Kidney (tissue), 14 donors: ENCODE data around the gene TTC28. TPM values are rescaled to one million over a fixed set of nuclear protein-coding genes. Genes with fewer than 3 reads are reported as not detected.
A peak's percentile ranks its signal among the peaks of the same experiment; 100 is the strongest.

Experiments used
- DNase-seq, 5 donors: peaks; one replicate each; pipeline ENCODE4 v3.0.0-alpha.2; 2013 to 2020
- FAIRE-seq: peaks from 2 replicates; lab custom pipeline; 2012; peaks lifted over from hg19 to GRCh38; lab: Jason Lieb, UNC
- H3K27ac ChIP-seq, 2 donors: one replicate each; pipeline ENCODE4 v1.7.0; 2013; ENCODE audit warnings: low read depth in 2 of 2, low read length in 2 of 2, inconsistent platforms in 1 of 2
- H3K27me3 ChIP-seq: one replicate; pipeline ENCODE4 v1.7.1; 2013; ENCODE audit warnings: low read length, inconsistent platforms; ENCODE audit not compliant: control insufficient read depth, insufficient read depth
- H3K36me3 ChIP-seq, 3 donors: one replicate each; pipeline versions ENCODE4 v1.7.0 to v1.7.1; 2013; ENCODE audit warnings: low read length in 3 of 3, control low read depth in 1 of 3, inconsistent platforms in 1 of 3; ENCODE audit not compliant: insufficient read depth in 3 of 3, control insufficient read depth in 2 of 3
- H3K4me1 ChIP-seq, 3 donors: one replicate each; pipeline versions ENCODE4 v1.7.0 to v1.7.1; 2013; ENCODE audit warnings: low read length in 3 of 3, inconsistent platforms in 1 of 3, low read depth in 1 of 3; ENCODE audit not compliant: control insufficient read depth in 2 of 3, insufficient read depth in 2 of 3
- H3K4me3 ChIP-seq, 3 donors: one replicate each; pipeline versions ENCODE4 v1.7.0 to v1.8.1; 2013; ENCODE audit warnings: low read length in 3 of 3, control low read depth in 1 of 3, inconsistent platforms in 1 of 3
- H3K9ac ChIP-seq, 3 donors: one replicate each; pipeline versions ENCODE4 v1.7.0 to v1.7.1; 2013; ENCODE audit warnings: low read length in 3 of 3, control low read depth in 1 of 3, inconsistent platforms in 1 of 3
- H3K9me3 ChIP-seq, 3 donors: one replicate each; pipeline versions ENCODE4 v1.7.0 to v1.7.1; 2013; ENCODE audit warnings: low read length in 3 of 3, control low read depth in 1 of 3, inconsistent platforms in 1 of 3; ENCODE audit not compliant: control insufficient read depth in 2 of 3, insufficient read depth in 1 of 3
- intact Hi-C: fragments of 100-400 bp; cut with DNase I; formaldehyde crosslinking; loops from one replicate; pipeline ENCODE4 v1.11.1; 2022
- polyA plus RNA-seq: library from polyadenylated mRNA; stranded (reverse); fragments of 350-450 nt; fragmentation: Illumina TruSeq; extraction: RNeasy Lipid Tissue Mini Kit (QIAGEN cat#74804); gene quantifications from one replicate; pipeline ENCODE4 v1.2.3, GENCODE V29; 2014; ENCODE audit warnings: low read depth, low replicate concordance; ENCODE audit not compliant: insufficient read depth
- total RNA-seq: library from RNA; stranded (reverse); fragmentation: NEBNext Ultra II Directional; extraction: Animal tissue kit (Norgen Biotek cat#: 25700); gene quantifications from one replicate; pipeline ENCODE4 v1.2.1, GENCODE V29; 2021
- TF ChIP-seq, protein P1 (sequence below): IDR thresholded peaks from 3 replicates; pipeline ENCODE4 v1.5.1; 2012; ENCODE audit warnings: mild to moderate bottlenecking, moderate library complexity, borderline replicate concordance; ENCODE audit not compliant: insufficient read depth; ENCODE audit errors: extremely low read depth
- donor health status: control.
- donor health status: control.
- donor health status: control.
- donor health status: control.
- donor health status: control.
- donor health status: DM: yes; HTN: yes; CAD: no.
- donor health status: Normal renal cell carcinoma (clear cell type).

Gene TTC28
- total and polyA plus RNA-seq, 2 donors from 2014 or later = 3.5 to 40.2 TPM

DNA sequence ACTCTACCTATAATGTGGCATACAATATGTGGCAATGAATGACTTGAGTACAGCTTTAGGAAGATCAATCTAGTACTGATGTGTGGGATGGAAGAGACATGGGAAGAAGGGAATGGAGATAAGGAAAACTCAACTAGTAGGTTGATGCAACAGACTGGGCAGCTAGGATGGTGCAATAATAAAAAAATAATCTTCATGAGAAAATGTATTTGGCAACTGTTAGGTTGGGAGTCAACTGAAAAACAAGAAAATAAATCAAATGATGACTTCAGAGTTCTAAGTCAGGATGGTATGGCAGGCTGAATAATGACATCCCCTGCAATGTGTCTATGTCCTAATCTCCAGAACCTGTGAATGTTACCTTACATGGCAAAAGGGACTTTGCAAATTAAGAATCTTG is 523.8 kb downstream of the TTC28 start:
- Histone ChIP-seq H3K9ac (no peak overlapping the region), H3K27me3 (no peaks in the 10 kb centered on the region), H3K4me1 (peaks cover 0 to 2% (median 0%) of the 10 kb centered on the region in 3 donors), H3K9me3 (no peaks in the 10 kb centered on the region), H3K36me3 (no peaks in the 10 kb centered on the region), H3K4me3 (no peak overlapping the region), H3K27ac (no peak overlapping the region)
- TF ChIP-seq, protein P1, sequence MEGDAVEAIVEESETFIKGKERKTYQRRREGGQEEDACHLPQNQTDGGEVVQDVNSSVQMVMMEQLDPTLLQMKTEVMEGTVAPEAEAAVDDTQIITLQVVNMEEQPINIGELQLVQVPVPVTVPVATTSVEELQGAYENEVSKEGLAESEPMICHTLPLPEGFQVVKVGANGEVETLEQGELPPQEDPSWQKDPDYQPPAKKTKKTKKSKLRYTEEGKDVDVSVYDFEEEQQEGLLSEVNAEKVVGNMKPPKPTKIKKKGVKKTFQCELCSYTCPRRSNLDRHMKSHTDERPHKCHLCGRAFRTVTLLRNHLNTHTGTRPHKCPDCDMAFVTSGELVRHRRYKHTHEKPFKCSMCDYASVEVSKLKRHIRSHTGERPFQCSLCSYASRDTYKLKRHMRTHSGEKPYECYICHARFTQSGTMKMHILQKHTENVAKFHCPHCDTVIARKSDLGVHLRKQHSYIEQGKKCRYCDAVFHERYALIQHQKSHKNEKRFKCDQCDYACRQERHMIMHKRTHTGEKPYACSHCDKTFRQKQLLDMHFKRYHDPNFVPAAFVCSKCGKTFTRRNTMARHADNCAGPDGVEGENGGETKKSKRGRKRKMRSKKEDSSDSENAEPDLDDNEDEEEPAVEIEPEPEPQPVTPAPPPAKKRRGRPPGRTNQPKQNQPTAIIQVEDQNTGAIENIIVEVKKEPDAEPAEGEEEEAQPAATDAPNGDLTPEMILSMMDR = no peak
- no peak for FAIRE-seq
- intact Hi-C loops = no loop called here
- no peak for DNase-seq

DNA sequence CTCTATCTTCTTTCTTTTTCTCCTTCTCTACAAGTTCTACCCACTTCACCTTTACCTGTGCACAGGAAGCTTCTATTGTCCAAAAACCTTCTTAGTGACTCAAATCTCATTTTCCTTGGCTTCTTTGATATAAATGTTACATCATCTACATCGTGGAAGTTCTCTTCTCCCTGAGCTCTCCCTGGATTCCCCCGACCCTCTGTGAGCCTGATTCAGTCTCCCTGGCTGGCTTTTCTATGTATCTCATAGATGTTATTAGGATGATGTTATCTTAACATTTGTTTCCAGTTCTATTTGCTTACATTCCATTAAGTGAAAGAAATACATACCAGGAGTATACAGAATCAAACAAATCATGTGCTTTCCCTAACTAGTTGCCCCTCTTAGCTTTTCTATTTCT is 524.8 kb downstream of the TTC28 start:
- intact Hi-C loops = no loop called here
- no peak for DNase-seq
- H3K27ac ChIP-seq = no peak overlapping the region
- H3K4me1 ChIP-seq = peaks cover 0 to 5% (median 0%) of the 10 kb centered on the region in 3 donors
- H3K4me3 ChIP-seq = no peak overlapping the region
- FAIRE-seq = no peak
- no peaks in the 10 kb centered on the region for H3K9me3 ChIP-seq
- H3K9ac ChIP-seq = no peak overlapping the region
- no peaks in the 10 kb centered on the region for H3K27me3 ChIP-seq
- no peaks in the 10 kb centered on the region for H3K36me3 ChIP-seq
- TF ChIP-seq, protein P1 = no peak

DNA sequence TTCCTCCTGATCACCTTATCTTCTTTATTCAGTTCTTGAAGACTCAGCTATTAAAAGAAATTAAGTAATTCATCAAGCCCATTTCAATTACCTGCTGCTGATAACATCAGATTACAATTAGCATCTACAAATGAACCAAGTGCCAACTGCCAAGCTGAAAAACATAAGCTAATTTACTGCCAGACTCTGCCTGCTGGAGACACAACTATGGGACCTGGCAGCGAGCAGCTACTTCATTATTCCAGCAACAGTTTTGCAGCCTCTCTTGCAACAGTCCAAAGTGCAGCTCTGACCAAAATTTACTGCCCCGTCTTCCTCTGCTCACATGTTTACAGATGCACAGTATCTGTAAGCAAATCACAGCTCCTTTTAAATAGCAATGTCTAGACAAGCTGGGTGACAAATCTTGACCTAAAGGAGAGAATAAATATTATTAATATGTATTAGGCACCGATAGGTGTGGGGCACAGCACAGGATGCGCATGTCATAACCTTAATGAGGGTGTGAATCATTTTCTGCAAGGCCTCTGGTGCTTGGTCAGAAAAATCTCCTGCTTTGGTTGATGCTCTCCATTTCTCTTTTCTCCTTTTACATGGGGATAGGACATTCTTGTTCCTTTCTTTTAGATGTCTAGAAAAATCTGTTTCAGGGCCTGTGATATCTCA is 528.4 kb downstream of the TTC28 start:
- Histone ChIP-seq H3K27ac (no peak overlapping the region), H3K9me3 (no peaks in the 10 kb centered on the region), H3K9ac (no peak overlapping the region), H3K4me3 (no peak overlapping the region), H3K27me3 (no peaks in the 10 kb centered on the region), H3K36me3 (no peaks in the 10 kb centered on the region), H3K4me1 (peaks cover 0 to 5% (median 0%) of the 10 kb centered on the region in 3 donors)
- TF ChIP-seq, protein P1 = no peak
- FAIRE-seq (no peak), DNase-seq (peak in 1 of 5 donors; percentile 21)
- intact Hi-C loops = no loop called here
